Measurements from ENCODE around the gene LRMDA.

LRMDA gene

GRCh38 chr10:75476985-75477384 is 45.6 kb downstream of the LRMDA start:
- no peak for FAIRE-seq

GRCh38 chr10:75477680-75478079 is 46.3 kb downstream of the LRMDA start:
- FAIRE-seq: no peak

GRCh38 chr10:75480374-75480773 is 49.0 kb downstream of the LRMDA start:
- no peak for FAIRE-seq

GRCh38 chr10:75483188-75483587 is 51.8 kb downstream of the LRMDA start:
- FAIRE-seq: no peak

GRCh38 chr10:75484717-75485116 is 53.3 kb downstream of the LRMDA start:
- no peak for FAIRE-seq

GRCh38 chr10:75486591-75486990 is 55.2 kb downstream of the LRMDA start:
- FAIRE-seq: no peak

- no peak for FAIRE-seq
These were observed 55.8 kb downstream of the LRMDA start for GRCh38 chr10:75487087-75487754.

- FAIRE-seq: no peak
These were observed 56.3 kb downstream of the LRMDA start for GRCh38 chr10:75487755-75488125.

GRCh38 chr10:75492173-75492925 is 60.9 kb downstream of the LRMDA start:
- FAIRE-seq: no peak

GRCh38 chr10:75493464-75493863 is 62.0 kb downstream of the LRMDA start:
- FAIRE-seq: no peak

- no peak for FAIRE-seq
These were observed 64.2 kb downstream of the LRMDA start for GRCh38 chr10:75495434-75496190.

GRCh38 chr10:75496191-75496567 is 64.8 kb downstream of the LRMDA start:
- FAIRE-seq: no peak

GRCh38 chr10:75497997-75498883 is 66.8 kb downstream of the LRMDA start:
- no peak for FAIRE-seq

GRCh38 chr10:75498884-75499350 is 67.5 kb downstream of the LRMDA start:
- no peak for FAIRE-seq

- FAIRE-seq: no peak
These were observed 68.2 kb downstream of the LRMDA start for GRCh38 chr10:75499556-75500160.

- no peak for FAIRE-seq
These were observed 71.0 kb downstream of the LRMDA start for GRCh38 chr10:75502389-75502788.

- no peak for FAIRE-seq
These were observed 71.4 kb downstream of the LRMDA start for GRCh38 chr10:75502838-75503237.

- no peak for FAIRE-seq
These were observed 73.9 kb downstream of the LRMDA start for GRCh38 chr10:75505293-75505692.

GRCh38 chr10:75505840-75506506 is 74.5 kb downstream of the LRMDA start:
- FAIRE-seq: no peak

- no peak for FAIRE-seq
These were observed 75.5 kb downstream of the LRMDA start for GRCh38 chr10:75506930-75507329.

GRCh38 chr10:75507469-75507868 is 76.0 kb downstream of the LRMDA start:
- FAIRE-seq: no peak

All from G401.6 (cell line).